ENCODE data around the gene CES1.

- TF ChIP-seq EZH2 (IDR thresholded peaks at IDR 0.05; ENCODE audit: low read length, unreplicated experiment) (no peak), CTCF (conservative IDR thresholded peaks at IDR 0.05; ENCODE audit: low read depth, low read length) (no peak), EZH2phosphoT487 (IDR thresholded peaks at IDR 0.05; ENCODE audit: borderline replicate concordance, low read length) (no peak)
These were observed 1.2 kb upstream of the CES1 start for GRCh38 chr16:55834049-55834448.

Data from PC-3 (cell line).